ENCODE measurements around the gene SYNE2. TPM values are rescaled to one million over a fixed set of nuclear protein-coding genes. Genes with fewer than 3 reads are reported as not detected.
"Not testable (repeated sequence)": the region's sequence is repeated elsewhere in the genome, so short reads cannot be mapped to it uniquely, and the experiment has no call there.

The SYNE2 gene
- total RNA-seq, 1 donor: 10.1 TPM

GRCh38 chr14:64174922-64175782 is 322.3 kb downstream of the SYNE2 start:
- Histone ChIP-seq H2AFZ (ENCODE audit: low read length) (no peak overlapping the region), H3K27ac (ENCODE audit: low read depth, low read length) (no peak overlapping the region), H3K9me3 (ENCODE audit: low read depth, low read length) (no peaks in the 10 kb centered on the region), H3K36me3 (ENCODE audit: insufficient read depth, low read length) (no peaks in the 10 kb centered on the region), H3K4me1 (ENCODE audit: insufficient read depth, low read length) (no peaks in the 10 kb centered on the region), H3K79me2 (ENCODE audit: insufficient read depth, low read length) (no peaks in the 10 kb centered on the region), H4K20me1 (ENCODE audit: insufficient read depth, low read length) (no peaks in the 10 kb centered on the region), H3K27me3 (ENCODE audit: insufficient read depth, low read length) (no peaks in the 10 kb centered on the region), H3K4me2 (ENCODE audit: insufficient read depth, low read length) (no peak overlapping the region), H3K4me3 (ENCODE audit: insufficient read depth, low read length) (no peak overlapping the region)
- DNase-seq (ENCODE audit: insufficient read length, low spot score, missing footprints): no peak
- no peak for TF ChIP-seq CTCF (IDR thresholded peaks at IDR 0.05; ENCODE audit: extremely low read depth, low read depth, low read length)

- no peak for DNase-seq (ENCODE audit: insufficient read length, low spot score, missing footprints)
- Histone ChIP-seq H3K27ac (ENCODE audit: low read depth, low read length) (no peak overlapping the region), H3K4me2 (ENCODE audit: insufficient read depth, low read length) (no peak overlapping the region), H3K4me3 (ENCODE audit: insufficient read depth, low read length) (no peak overlapping the region), H3K9me3 (ENCODE audit: low read depth, low read length) (no peaks in the 10 kb centered on the region), H2AFZ (ENCODE audit: low read length) (no peak overlapping the region), H3K4me1 (ENCODE audit: insufficient read depth, low read length) (no peaks in the 10 kb centered on the region), H3K79me2 (ENCODE audit: insufficient read depth, low read length) (no peaks in the 10 kb centered on the region), H3K27me3 (ENCODE audit: insufficient read depth, low read length) (no peaks in the 10 kb centered on the region), H3K36me3 (ENCODE audit: insufficient read depth, low read length) (no peaks in the 10 kb centered on the region), H4K20me1 (ENCODE audit: insufficient read depth, low read length) (no peaks in the 10 kb centered on the region)
- no peak for TF ChIP-seq CTCF (IDR thresholded peaks at IDR 0.05; ENCODE audit: extremely low read depth, low read depth, low read length)
Measured at GRCh38 chr14:64176330-64176729, 323.5 kb downstream of the SYNE2 start.

GRCh38 chr14:64178814-64179213 is 326.0 kb downstream of the SYNE2 start:
- no peak overlapping the region for H3K4me3 ChIP-seq (ENCODE audit: insufficient read depth, low read length)
- H3K4me1 ChIP-seq (ENCODE audit: insufficient read depth, low read length): no peaks in the 10 kb centered on the region
- no peaks in the 10 kb centered on the region for H4K20me1 ChIP-seq (ENCODE audit: insufficient read depth, low read length)
- H2AFZ ChIP-seq (ENCODE audit: low read length): no peak overlapping the region
- H3K27me3 ChIP-seq (ENCODE audit: insufficient read depth, low read length): no peaks in the 10 kb centered on the region
- no peak overlapping the region for H3K27ac ChIP-seq (ENCODE audit: low read depth, low read length)
- no peaks in the 10 kb centered on the region for H3K79me2 ChIP-seq (ENCODE audit: insufficient read depth, low read length)
- DNase-seq (ENCODE audit: insufficient read length, low spot score, missing footprints): no peak
- no peaks in the 10 kb centered on the region for H3K9me3 ChIP-seq (ENCODE audit: low read depth, low read length)
- TF ChIP-seq CTCF (IDR thresholded peaks at IDR 0.05; ENCODE audit: extremely low read depth, low read depth, low read length): no peak
- H3K4me2 ChIP-seq (ENCODE audit: insufficient read depth, low read length): no peak overlapping the region
- no peaks in the 10 kb centered on the region for H3K36me3 ChIP-seq (ENCODE audit: insufficient read depth, low read length)

GRCh38 chr14:64182908-64183307 is 330.1 kb downstream of the SYNE2 start:
- not testable (repeated sequence) for H4K20me1 ChIP-seq (ENCODE audit: insufficient read depth, low read length); DNase-seq (ENCODE audit: insufficient read length, low spot score, missing footprints); H3K27me3 ChIP-seq (ENCODE audit: insufficient read depth, low read length); H3K79me2 ChIP-seq (ENCODE audit: insufficient read depth, low read length); H3K9me3 ChIP-seq (ENCODE audit: low read depth, low read length); H3K36me3 ChIP-seq (ENCODE audit: insufficient read depth, low read length); H2AFZ ChIP-seq (ENCODE audit: low read length); H3K4me3 ChIP-seq (ENCODE audit: insufficient read depth, low read length); H3K27ac ChIP-seq (ENCODE audit: low read depth, low read length); H3K4me2 ChIP-seq (ENCODE audit: insufficient read depth, low read length); H3K4me1 ChIP-seq (ENCODE audit: insufficient read depth, low read length)
